MCF 10A (cell line): ENCODE measurements around the gene CTCFL. TPM values are rescaled to one million over a fixed set of nuclear protein-coding genes. Genes with fewer than 3 reads are reported as not detected.

ENCODE experiments used
- BruUV-seq: library from RNA; stranded (reverse); fragments of 400-500 nt; replicated peaks from 2 replicates; lab custom pipeline; 2021; lab: Mats Ljungman, UMichigan
- CTCF ChIA-PET: fragments of 300-600 bp; sonication (Branson Sonifier 250); formaldehyde crosslinking; extraction: SDS; loops from one replicate; lab custom pipeline; 2021; ENCODE audit warnings: antibody characterized with exemption, inconsistent platforms; lab: Yijun Ruan, JAX
- POLR2A ChIA-PET: fragments of 300-600, 350-650 bp; sonication (Branson Sonifier 250); formaldehyde crosslinking; extraction: SDS; loops from one replicate; lab custom pipeline; 2020; ENCODE audit warnings: antibody characterized with exemption, inconsistent platforms; lab: Yijun Ruan, JAX
- DNase-seq: peaks from one replicate; pipeline ENCODE4 v3.0.0-alpha.2; 2018; ENCODE audit not compliant: unreplicated experiment
- H3K27ac Mint-ChIP-seq: one replicate; pipeline ENCODE4 v1.8.0; 2022; ENCODE audit warnings: mild to moderate bottlenecking, low read depth, mixed read lengths; ENCODE audit not compliant: unreplicated experiment
- H3K27me3 Mint-ChIP-seq: one replicate; pipeline ENCODE4 v1.8.0; 2022; ENCODE audit warnings: mixed read lengths; ENCODE audit not compliant: insufficient read depth, unreplicated experiment
- H3K36me3 Mint-ChIP-seq: one replicate; pipeline ENCODE4 v1.8.0; 2022; ENCODE audit warnings: mild to moderate bottlenecking, moderate library complexity, mixed read lengths; ENCODE audit not compliant: insufficient read depth, unreplicated experiment
- H3K4me1 Mint-ChIP-seq: one replicate; pipeline ENCODE4 v1.8.0; 2022; ENCODE audit warnings: mixed read lengths; ENCODE audit not compliant: insufficient read depth, unreplicated experiment
- H3K4me3 Mint-ChIP-seq: one replicate; pipeline ENCODE4 v1.8.0; 2022; ENCODE audit warnings: mild to moderate bottlenecking, moderate library complexity, mixed read lengths; ENCODE audit not compliant: unreplicated experiment
- H3K9me3 Mint-ChIP-seq: one replicate; pipeline ENCODE4 v1.8.0; 2022; ENCODE audit warnings: mixed read lengths; ENCODE audit not compliant: unreplicated experiment
- CTCF ChIP-seq: fragments of 200-600 bp; IDR thresholded peaks from one replicate; pipeline ENCODE4 v1.8.0; 2022; ENCODE audit warnings: antibody characterized with exemption, mild to moderate bottlenecking; ENCODE audit not compliant: unreplicated experiment
- intact Hi-C: fragments of 100-400 bp; cut with micrococcal nuclease; formaldehyde crosslinking; loops from 2 replicates; pipeline ENCODE4 v1.14.1; 2022
- total RNA-seq: library from RNA; stranded (reverse); gene quantifications from 2 replicates; pipeline ENCODE4 v1.2.3, GENCODE V29; 2022

The CTCFL gene
- total RNA-seq, 1 experiment from 2014 or later: not detected

- H3K27ac Mint-ChIP-seq: no peak overlapping the region
- DNase-seq: no peak
- H3K9me3 Mint-ChIP-seq: peaks cover 7% of the 10 kb centered on the region
- intact Hi-C loops: no loop called here
- H3K4me3 Mint-ChIP-seq: no peak overlapping the region
- BruUV-seq: no TSS peak
- peaks cover 100% of the 10 kb centered on the region for H3K27me3 Mint-ChIP-seq
- ChIA-PET POLR2A (no interaction called here), CTCF (interaction anchor here (0.6 to 2.3 kb wide), 3 partner anchors 32 to 86 kb away, joined by 3 to 10 read pairs (median 4); no protein-coding TSS in a partner anchor)
- H3K4me1 Mint-ChIP-seq: no peaks in the 10 kb centered on the region
- no peaks in the 10 kb centered on the region for H3K36me3 Mint-ChIP-seq
- no peak for TF ChIP-seq CTCF
These were observed 12.1 kb upstream of the CTCFL start for GRCh38 chr20:57536771-57537724.

GRCh38 chr20:57536120-57536708 is 11.3 kb upstream of the CTCFL start:
- BruUV-seq: no TSS peak
- peaks cover 7% of the 10 kb centered on the region for H3K9me3 Mint-ChIP-seq
- no peak for DNase-seq
- POLR2A ChIA-PET: no interaction called here
- CTCF ChIA-PET: no interaction called here
- no peak for TF ChIP-seq CTCF
- H3K4me3 Mint-ChIP-seq: no peak overlapping the region
- no peaks in the 10 kb centered on the region for H3K36me3 Mint-ChIP-seq
- intact Hi-C loops: no loop called here
- peaks cover 100% of the 10 kb centered on the region for H3K27me3 Mint-ChIP-seq
- no peaks in the 10 kb centered on the region for H3K4me1 Mint-ChIP-seq
- no peak overlapping the region for H3K27ac Mint-ChIP-seq

- POLR2A ChIA-PET: no interaction called here
- CTCF ChIA-PET: no interaction called here
- no peaks in the 10 kb centered on the region for H3K36me3 Mint-ChIP-seq
- intact Hi-C loops: no loop called here
- no peak overlapping the region for H3K27ac Mint-ChIP-seq
- H3K27me3 Mint-ChIP-seq: peaks cover 100% of the 10 kb centered on the region
- TF ChIP-seq CTCF: no peak
- H3K4me1 Mint-ChIP-seq: no peaks in the 10 kb centered on the region
- peaks cover 7% of the 10 kb centered on the region for H3K9me3 Mint-ChIP-seq
- no peak for DNase-seq
- BruUV-seq: no TSS peak
- no peak overlapping the region for H3K4me3 Mint-ChIP-seq
These were observed 10.4 kb upstream of the CTCFL start for GRCh38 chr20:57535297-57535696.

GRCh38 chr20:57532104-57532503 is 7.2 kb upstream of the CTCFL start:
- H3K4me3 Mint-ChIP-seq: no peak overlapping the region
- H3K36me3 Mint-ChIP-seq: no peaks in the 10 kb centered on the region
- no peak overlapping the region for H3K27ac Mint-ChIP-seq
- POLR2A ChIA-PET: interaction anchor here (2.1 kb wide), 1 partner anchor 11 kb away, joined by 7 read pairs; no protein-coding TSS in a partner anchor
- H3K27me3 Mint-ChIP-seq: peaks cover 100% of the 10 kb centered on the region
- CTCF ChIA-PET: interaction anchor here (0.7 to 1.6 kb wide), 6 partner anchors 10 to 916 kb away, joined by 3 to 5 read pairs (median 4); no protein-coding TSS in a partner anchor
- no TSS peak for BruUV-seq
- TF ChIP-seq CTCF: no peak
- no peak for DNase-seq
- no peaks in the 10 kb centered on the region for H3K9me3 Mint-ChIP-seq
- intact Hi-C loops: no loop called here
- no peaks in the 10 kb centered on the region for H3K4me1 Mint-ChIP-seq
